ENCODE results near the gene PTPRO.

GRCh38 chr12:15591811-15592210 lies 269.5 kb downstream of the PTPRO start:
- TF ChIP-seq, protein P1, sequence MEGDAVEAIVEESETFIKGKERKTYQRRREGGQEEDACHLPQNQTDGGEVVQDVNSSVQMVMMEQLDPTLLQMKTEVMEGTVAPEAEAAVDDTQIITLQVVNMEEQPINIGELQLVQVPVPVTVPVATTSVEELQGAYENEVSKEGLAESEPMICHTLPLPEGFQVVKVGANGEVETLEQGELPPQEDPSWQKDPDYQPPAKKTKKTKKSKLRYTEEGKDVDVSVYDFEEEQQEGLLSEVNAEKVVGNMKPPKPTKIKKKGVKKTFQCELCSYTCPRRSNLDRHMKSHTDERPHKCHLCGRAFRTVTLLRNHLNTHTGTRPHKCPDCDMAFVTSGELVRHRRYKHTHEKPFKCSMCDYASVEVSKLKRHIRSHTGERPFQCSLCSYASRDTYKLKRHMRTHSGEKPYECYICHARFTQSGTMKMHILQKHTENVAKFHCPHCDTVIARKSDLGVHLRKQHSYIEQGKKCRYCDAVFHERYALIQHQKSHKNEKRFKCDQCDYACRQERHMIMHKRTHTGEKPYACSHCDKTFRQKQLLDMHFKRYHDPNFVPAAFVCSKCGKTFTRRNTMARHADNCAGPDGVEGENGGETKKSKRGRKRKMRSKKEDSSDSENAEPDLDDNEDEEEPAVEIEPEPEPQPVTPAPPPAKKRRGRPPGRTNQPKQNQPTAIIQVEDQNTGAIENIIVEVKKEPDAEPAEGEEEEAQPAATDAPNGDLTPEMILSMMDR (IDR thresholded peaks at IDR 0.05) = no peak
- no peak for TF ChIP-seq POLR2A (IDR thresholded peaks at IDR 0.05)
